ENCODE measurements around the gene EXOG.

GRCh38 chr3:38573111-38573510 lies 77.0 kb downstream of the EXOG start:
- no peak for TF ChIP-seq CTCF (IDR thresholded peaks at IDR 0.05; ENCODE audit: low read depth, low read length, poor library complexity, severe bottlenecking)
- TF ChIP-seq EZH2phosphoT487 (IDR thresholded peaks at IDR 0.05; ENCODE audit: borderline replicate concordance, low read length), result no peak

Measured in DOHH2 (cell line).